GM19455 (cell line): ENCODE data around the gene MAGEC3.

Experiments used
- ATAC-seq: cut with Tn5 transposase; IDR thresholded peaks from one replicate; pipeline ENCODE4 v1.9.1; 2021; ENCODE audit not compliant: unreplicated experiment

MAGEC3 gene

DNA sequence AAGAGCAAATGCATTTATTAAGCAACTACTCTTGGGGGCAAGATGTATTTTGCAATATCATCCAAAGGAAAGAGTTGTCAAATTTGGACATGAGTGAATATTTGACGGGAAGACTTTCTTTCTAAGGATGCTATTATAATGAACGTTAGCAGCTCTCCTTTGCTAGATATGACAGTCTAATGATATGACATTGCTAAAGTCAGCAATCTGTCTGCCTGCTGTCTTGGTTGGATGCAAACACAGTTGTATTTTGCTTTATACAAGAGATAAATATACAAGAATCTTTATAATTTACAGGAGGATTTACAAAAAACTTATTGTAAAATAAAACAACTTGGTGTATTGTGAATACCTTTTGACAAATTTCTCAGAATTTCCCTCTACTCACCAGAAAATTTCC is 103.1 kb downstream of the MAGEC3 start:
- ATAC-seq, result no peak

DNA sequence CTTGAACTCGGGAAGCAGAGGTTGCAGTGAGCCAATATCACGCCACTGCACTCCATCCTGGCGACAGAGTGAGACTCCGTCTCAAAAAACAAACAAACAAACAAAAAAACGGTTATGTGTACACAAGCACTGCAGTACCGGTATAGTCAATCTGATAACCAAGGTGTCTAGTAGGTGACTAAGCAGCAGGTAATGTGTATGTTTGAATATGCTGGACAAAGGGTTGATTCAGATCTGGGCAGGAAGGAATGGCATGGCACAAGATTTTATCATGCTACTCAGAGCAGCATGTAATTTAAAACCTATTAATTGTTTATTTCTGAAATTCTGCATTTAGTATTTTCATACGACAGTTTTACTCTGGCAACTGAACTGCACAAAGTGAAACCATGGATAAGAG is 107.3 kb downstream of the MAGEC3 start:
- ATAC-seq, result no peak

- no peak for ATAC-seq
These were observed 109.2 kb downstream of the MAGEC3 start for GRCh38 chrX:141947350-141947749.
